ENCODE measurements around the gene KNG1.

The KNG1 gene

DNA sequence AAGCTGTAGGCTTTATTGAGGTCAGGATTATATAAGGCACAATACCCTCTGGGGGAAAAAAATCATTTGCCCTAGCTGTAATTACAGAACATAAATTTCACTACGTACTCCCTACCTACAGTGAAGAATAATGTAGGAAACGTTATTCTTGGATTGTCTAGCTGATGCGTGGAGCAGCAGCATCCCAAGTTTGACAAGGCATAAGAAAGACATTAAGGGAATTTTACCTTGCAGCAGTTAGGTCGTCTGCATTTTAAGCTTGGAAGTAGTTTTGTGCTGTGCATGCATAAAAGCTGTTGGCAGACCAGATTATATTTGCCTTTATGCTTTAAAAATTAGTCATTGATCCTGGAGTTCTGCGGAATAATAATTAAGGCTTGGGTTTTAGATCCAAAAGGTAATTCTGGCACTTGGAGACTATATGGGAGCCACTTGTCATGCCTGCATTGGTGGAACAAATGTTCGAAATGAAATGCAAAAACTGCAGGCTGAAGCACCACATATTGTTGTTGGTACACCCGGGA, 68.4 kb downstream of the KNG1 start:
- H3K4me3 ChIP-seq (ENCODE audit: low read depth, low read length), result peak overlapping the region; percentile 89
- TF ChIP-seq, protein P1, sequence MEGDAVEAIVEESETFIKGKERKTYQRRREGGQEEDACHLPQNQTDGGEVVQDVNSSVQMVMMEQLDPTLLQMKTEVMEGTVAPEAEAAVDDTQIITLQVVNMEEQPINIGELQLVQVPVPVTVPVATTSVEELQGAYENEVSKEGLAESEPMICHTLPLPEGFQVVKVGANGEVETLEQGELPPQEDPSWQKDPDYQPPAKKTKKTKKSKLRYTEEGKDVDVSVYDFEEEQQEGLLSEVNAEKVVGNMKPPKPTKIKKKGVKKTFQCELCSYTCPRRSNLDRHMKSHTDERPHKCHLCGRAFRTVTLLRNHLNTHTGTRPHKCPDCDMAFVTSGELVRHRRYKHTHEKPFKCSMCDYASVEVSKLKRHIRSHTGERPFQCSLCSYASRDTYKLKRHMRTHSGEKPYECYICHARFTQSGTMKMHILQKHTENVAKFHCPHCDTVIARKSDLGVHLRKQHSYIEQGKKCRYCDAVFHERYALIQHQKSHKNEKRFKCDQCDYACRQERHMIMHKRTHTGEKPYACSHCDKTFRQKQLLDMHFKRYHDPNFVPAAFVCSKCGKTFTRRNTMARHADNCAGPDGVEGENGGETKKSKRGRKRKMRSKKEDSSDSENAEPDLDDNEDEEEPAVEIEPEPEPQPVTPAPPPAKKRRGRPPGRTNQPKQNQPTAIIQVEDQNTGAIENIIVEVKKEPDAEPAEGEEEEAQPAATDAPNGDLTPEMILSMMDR (IDR thresholded peaks at IDR 0.05; ENCODE audit: low read depth, low read length), result no peak

DNA sequence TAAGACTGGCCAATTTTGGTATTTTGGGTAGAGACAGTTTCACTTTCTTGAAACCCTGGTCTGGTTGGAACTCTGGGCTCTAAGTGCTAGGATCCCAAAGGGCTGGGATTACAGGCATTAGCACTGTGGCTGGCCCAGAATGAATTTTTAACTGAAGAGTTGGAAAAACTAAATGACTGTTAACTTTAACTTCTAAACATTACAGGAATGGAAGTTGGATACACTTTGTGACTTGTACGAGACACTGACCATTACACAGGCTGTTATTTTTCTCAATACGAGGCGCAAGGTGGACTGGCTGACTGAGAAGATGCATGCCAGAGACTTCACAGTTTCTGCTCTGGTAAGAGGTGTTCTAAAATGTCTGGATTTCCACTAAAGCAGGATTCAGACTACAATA, 69.8 kb downstream of the KNG1 start:
- TF ChIP-seq, protein P1 (IDR thresholded peaks at IDR 0.05; ENCODE audit: low read depth, low read length), result no peak
- peak overlapping the region; percentile 89 for H3K4me3 ChIP-seq (ENCODE audit: low read depth, low read length)

DNA sequence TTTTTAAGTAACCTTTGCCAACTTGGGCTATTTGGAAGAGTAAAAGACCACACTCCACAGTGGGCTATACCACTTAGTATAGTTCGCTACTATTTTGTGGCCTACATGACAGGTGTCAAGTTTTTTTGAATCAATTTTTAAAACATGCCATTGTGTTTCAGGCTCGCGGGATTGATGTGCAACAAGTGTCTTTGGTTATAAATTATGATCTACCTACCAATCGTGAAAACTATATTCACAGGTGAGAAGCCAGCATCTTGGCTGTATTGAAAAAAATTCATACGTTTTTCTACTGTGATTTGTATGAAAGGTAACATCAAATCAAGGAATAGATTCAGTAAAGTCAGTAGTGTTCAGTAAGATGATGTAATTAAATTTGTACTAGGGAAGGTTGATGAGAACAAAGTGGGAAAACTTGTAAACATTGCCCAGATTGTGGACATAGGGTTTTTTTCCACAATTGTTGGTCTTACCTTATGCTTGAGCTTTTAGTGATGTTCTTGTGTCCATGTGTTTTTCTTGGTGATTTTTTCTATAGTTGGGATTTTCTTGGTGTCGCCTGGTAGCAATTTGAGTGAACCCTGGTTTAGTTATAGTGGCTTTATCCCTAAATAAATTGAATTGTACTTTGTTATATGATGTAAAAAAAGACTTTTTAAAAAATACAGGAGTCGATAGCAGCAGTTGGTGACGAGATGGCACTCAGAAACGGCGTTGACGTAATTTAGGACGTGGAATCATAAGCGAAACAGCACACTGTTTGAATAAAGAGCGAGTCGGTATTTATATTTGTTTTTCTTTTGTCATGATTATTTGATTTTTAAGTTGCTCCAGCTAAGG, 70.7 kb downstream of the KNG1 start:
- no peak overlapping the region for H3K4me3 ChIP-seq (ENCODE audit: low read depth, low read length)
- TF ChIP-seq, protein P1 (IDR thresholded peaks at IDR 0.05; ENCODE audit: low read depth, low read length), result no peak

DNA sequence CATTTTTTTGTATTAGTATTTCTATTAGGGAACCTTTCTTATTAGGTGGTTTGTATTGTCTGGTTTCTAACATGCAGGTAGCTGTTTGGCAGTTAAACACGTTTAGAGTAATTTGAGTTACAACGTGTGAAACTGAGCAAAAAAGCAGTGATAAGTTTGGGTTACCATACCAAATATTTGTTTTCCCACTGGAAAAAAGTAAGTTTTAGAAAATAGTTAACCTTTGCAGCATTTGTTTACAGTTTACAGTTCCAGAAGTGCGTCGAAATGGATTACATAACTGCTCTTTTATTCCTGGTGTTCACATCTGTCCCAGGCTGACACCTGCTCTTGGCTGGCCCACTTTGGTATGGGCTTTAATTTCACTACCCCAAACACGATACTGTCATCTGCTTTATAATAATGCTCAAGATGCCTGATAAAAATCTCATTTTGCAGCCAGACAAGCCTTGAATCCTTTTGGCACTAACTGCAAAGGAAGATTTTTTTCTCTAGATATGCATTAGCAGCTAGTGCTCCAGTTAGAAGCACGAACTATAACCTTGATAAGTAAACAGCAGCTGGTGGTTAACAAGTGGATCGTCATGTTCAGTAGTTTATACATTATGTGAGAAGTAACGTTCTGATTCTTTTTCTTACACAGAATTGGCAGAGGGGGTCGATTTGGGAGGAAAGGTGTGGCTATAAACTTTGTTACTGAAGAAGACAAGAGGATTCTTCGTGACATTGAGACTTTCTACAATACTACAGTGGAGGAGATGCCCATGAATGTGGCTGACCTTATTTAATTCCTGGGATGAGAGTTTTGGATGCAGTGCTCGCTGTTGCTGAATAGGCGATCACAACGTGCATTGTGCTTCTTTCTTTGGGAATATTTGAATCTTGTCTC, 71.6 kb downstream of the KNG1 start:
- TF ChIP-seq, protein P1 (IDR thresholded peaks at IDR 0.05; ENCODE audit: low read depth, low read length), result no peak
- H3K4me3 ChIP-seq (ENCODE audit: low read depth, low read length), result no peak overlapping the region

DNA sequence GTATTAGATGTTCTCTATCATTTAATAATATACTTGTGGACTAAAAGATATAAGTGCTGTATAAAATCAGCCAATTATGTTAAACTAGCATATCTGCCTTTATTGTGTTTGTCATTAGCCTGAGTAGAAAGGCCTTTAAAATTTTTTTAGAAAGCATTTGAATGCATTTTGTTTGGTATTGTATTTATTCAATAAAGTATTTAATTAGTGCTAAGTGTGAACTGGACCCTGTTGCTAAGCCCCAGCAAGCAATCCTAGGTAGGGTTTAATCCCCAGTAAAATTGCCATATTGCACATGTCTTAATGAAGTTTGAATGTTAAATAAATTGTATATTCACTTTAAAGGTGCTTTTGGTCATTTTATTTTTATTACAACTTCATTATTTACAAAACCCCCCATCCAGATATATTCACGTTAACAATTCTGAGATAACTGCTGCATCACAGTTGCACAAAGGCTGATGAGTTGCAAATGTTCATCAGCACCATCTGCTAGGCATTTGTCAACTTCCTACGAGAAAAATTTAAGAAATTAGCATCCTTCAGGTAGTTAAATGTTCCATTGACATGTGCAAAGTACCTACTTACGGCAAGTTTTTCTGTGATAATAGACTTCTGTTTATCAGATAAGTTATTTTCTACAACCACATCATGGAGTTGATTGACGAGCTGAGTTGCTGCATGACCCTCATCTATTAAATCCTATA, 72.5 kb downstream of the KNG1 start:
- TF ChIP-seq, protein P1 (IDR thresholded peaks at IDR 0.05; ENCODE audit: low read depth, low read length), result no peak
- H3K4me3 ChIP-seq (ENCODE audit: low read depth, low read length), result no peak overlapping the region

DNA sequence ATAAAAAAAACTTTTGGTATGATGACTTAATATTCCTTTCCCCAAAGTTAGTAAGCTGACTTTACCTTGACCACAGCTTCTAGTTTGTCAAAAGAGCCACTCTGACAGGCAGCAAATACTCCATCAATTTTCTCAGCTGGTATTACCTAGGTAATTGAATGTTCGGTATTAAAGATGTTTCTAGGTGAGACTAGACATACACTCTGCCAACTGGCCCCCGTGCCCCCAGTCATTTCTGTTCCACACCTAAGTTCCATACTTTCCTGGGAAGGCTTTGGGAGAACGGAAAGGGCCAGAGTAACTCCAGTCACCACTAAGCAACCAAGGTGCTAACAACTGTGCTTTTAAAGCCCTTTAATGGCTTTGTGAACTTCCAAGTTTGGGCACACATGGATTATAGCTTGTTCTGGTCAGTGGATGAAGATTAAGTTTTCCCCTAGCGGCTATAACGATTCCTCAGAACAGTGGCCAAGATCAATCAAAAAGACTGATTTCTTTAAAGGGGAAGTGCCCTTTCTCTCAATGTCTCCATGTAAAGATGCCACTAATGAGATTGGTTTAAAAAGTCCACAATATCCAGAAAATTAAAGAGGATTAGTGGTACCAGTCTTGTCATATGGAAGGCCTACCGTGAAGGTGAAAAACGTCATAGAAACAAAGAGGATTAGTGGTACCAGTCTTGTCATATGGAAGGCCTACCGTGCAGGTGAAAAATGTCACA, 73.3 kb downstream of the KNG1 start:
- H3K4me3 ChIP-seq (ENCODE audit: low read depth, low read length), result no peak overlapping the region
- TF ChIP-seq, protein P1 (IDR thresholded peaks at IDR 0.05; ENCODE audit: low read depth, low read length), result 0 out of 2 replicates have a peak, but pooled peaks have one; percentile 16
